GM23338 (cell line): ENCODE results near the gene OSBPL1A. TPM values are rescaled to one million over a fixed set of nuclear protein-coding genes. Genes with fewer than 3 reads are reported as not detected.

ENCODE experiments used
- ATAC-seq: fragments of 200-7000 bp; cut with Tn5 transposase; 3 replicates; pipeline ENCODE4 v1.9.1; 2020
- DNase-seq: peaks from one replicate; pipeline ENCODE4 v3.0.0-alpha.2; 2015; ENCODE audit warnings: low spot score
- H2AFZ ChIP-seq: fragments of 200-600 bp; sonication (generic); 2 replicates; pipeline ENCODE4 v1.8.0; 2016; ENCODE audit warnings: antibody characterized with exemption, mild to moderate bottlenecking, moderate library complexity
- H3F3A ChIP-seq: fragments of 200-600 bp; sonication (generic); replicated peaks from 2 replicates; pipeline ENCODE4 v1.8.0; 2017; ENCODE audit warnings: antibody characterized with exemption, mixed run types, low read depth
- H3K27ac ChIP-seq: fragments of 200-600 bp; sonication (generic); 2 replicates; pipeline ENCODE4 v1.6.1; 2016; ENCODE audit warnings: low read depth
- H3K27me3 ChIP-seq: fragments of 200-600 bp; sonication (generic); 2 replicates; pipeline ENCODE4 v1.8.0; 2016; ENCODE audit warnings: mild to moderate bottlenecking, mixed run types, moderate library complexity; ENCODE audit not compliant: insufficient read depth
- H3K36me3 ChIP-seq: fragments of 200-600 bp; sonication (generic); 2 replicates; pipeline ENCODE4 v1.8.0; 2016; ENCODE audit warnings: mild to moderate bottlenecking; ENCODE audit not compliant: insufficient read depth
- H3K4me1 ChIP-seq: fragments of 200-600 bp; sonication (generic); 2 replicates; pipeline ENCODE4 v1.8.0; 2016; ENCODE audit warnings: mild to moderate bottlenecking, moderate library complexity; ENCODE audit not compliant: insufficient read depth
- H3K4me2 ChIP-seq: fragments of 200-600 bp; sonication (generic); 2 replicates; pipeline ENCODE4 v1.7.1; 2017; ENCODE audit warnings: mixed run types
- H3K4me3 ChIP-seq: fragments of 200-600 bp; sonication (generic); 2 replicates; pipeline ENCODE4 v1.6.1; 2016; ENCODE audit warnings: mixed run types
- H3K79me2 ChIP-seq: fragments of 200-600 bp; sonication (generic); replicated peaks from 2 replicates; pipeline ENCODE4 v1.8.0; 2017; ENCODE audit warnings: mild to moderate bottlenecking; ENCODE audit not compliant: insufficient read depth
- H3K9me2 ChIP-seq: fragments of 200-600 bp; sonication (generic); 2 replicates; pipeline ENCODE4 v1.8.0; 2017; ENCODE audit not compliant: insufficient read depth
- H4K20me1 ChIP-seq: fragments of 200-600 bp; sonication (generic); replicated peaks from 2 replicates; pipeline ENCODE4 v1.8.0; 2017; ENCODE audit warnings: mild to moderate bottlenecking; ENCODE audit not compliant: insufficient read depth
- H3K27ac Mint-ChIP-seq: 2 replicates; pipeline ENCODE4 v1.8.0; 2020; ENCODE audit warnings: inconsistent platforms, mild to moderate bottlenecking, moderate library complexity, mixed read lengths
- H3K27me3 Mint-ChIP-seq: 3 replicates; pipeline ENCODE4 v1.8.0; 2022; ENCODE audit warnings: low read depth, mild to moderate bottlenecking, moderate library complexity, mixed read lengths, inconsistent platforms; ENCODE audit not compliant: insufficient read depth, poor library complexity
- H3K36me3 Mint-ChIP-seq: 3 replicates; pipeline ENCODE4 v1.8.0; 2021; ENCODE audit warnings: low read depth, mild to moderate bottlenecking, inconsistent platforms, moderate library complexity, mixed read lengths
- H3K4me1 Mint-ChIP-seq: 3 replicates; pipeline ENCODE4 v1.8.0; 2020; ENCODE audit warnings: mild to moderate bottlenecking, inconsistent platforms, mixed read lengths
- H3K4me3 Mint-ChIP-seq: 3 replicates; pipeline ENCODE4 v1.8.0; 2021; ENCODE audit warnings: moderate library complexity, mild to moderate bottlenecking, inconsistent platforms, mixed read lengths
- H3K9me3 Mint-ChIP-seq: 3 replicates; pipeline ENCODE4 v1.8.0; 2020; ENCODE audit warnings: moderate library complexity, mild to moderate bottlenecking, inconsistent platforms, mixed read lengths
- CREB1 ChIP-seq: fragments of 250-450 bp; sonication (Bioruptor Pico); IDR thresholded peaks from 2 replicates; pipeline ENCODE4 v1.5.0; 2020; ENCODE audit warnings: low read depth, mild to moderate bottlenecking, moderate library complexity
- ETS1 ChIP-seq: IDR thresholded peaks from 2 replicates; pipeline ENCODE4 v1.6.1; 2016; ENCODE audit warnings: antibody characterized with exemption
- EZH2 ChIP-seq: fragments of 200-600 bp; sonication (generic); IDR thresholded peaks from one replicate; pipeline ENCODE4 v1.8.0; 2017; ENCODE audit warnings: antibody characterized with exemption, mild to moderate bottlenecking, low read depth; ENCODE audit not compliant: unreplicated experiment
- EZH2phosphoT487 ChIP-seq: fragments of 200-600 bp; sonication (generic); IDR thresholded peaks from one replicate; pipeline ENCODE4 v1.8.1; 2018; ENCODE audit warnings: antibody characterized with exemption; ENCODE audit not compliant: unreplicated experiment
- JUNB ChIP-seq: IDR thresholded peaks from one replicate; pipeline ENCODE4 v1.6.1; 2016; ENCODE audit warnings: antibody characterized with exemption; ENCODE audit not compliant: unreplicated experiment
- NANOG ChIP-seq: IDR thresholded peaks from 2 replicates; pipeline ENCODE4 v1.6.1; 2016; ENCODE audit warnings: antibody characterized with exemption, borderline replicate concordance
- POLR2AphosphoS5 ChIP-seq: IDR thresholded peaks from 2 replicates; pipeline ENCODE4 v1.6.1; 2016; ENCODE audit warnings: antibody characterized with exemption, low read depth
- REST ChIP-seq: IDR thresholded peaks from one replicate; pipeline ENCODE4 v1.6.1; 2018; ENCODE audit warnings: antibody characterized with exemption; ENCODE audit not compliant: unreplicated experiment
- STAT1 ChIP-seq: IDR thresholded peaks from one replicate; pipeline ENCODE4 v1.6.1; 2016; ENCODE audit warnings: antibody characterized with exemption; ENCODE audit not compliant: unreplicated experiment
- ZNF114 ChIP-seq: fragments of 250-450 bp; sonication (Bioruptor Pico); IDR thresholded peaks from 2 replicates; pipeline ENCODE4 v1.5.0; 2020; ENCODE audit warnings: mild to moderate bottlenecking, moderate library complexity
- ZNF331 ChIP-seq: fragments of 250-450 bp; sonication (Bioruptor Pico); IDR thresholded peaks from 2 replicates; pipeline ENCODE4 v1.5.0; 2020; ENCODE audit warnings: low read depth, mild to moderate bottlenecking, moderate library complexity
- polyA plus RNA-seq: library from polyadenylated mRNA; unstranded; fragments of >200 nt; fragmentation: Nextera tagmentation; extraction: Ambion mirVana; gene quantifications from 2 replicates; pipeline ENCODE4 v1.2.1, GENCODE V29; 2016
- total RNA-seq: library from RNA; depleted of rRNA; stranded (reverse); fragments of >200 nt; shearing (Covaris generic); gene quantifications from 2 replicates; pipeline ENCODE4 v1.2.3, GENCODE V29; 2014
- TF ChIP-seq, protein P1 (sequence below): fragments of 250-450 bp; sonication (Bioruptor Pico); IDR thresholded peaks from 2 replicates; pipeline ENCODE4 v1.5.0; 2020; ENCODE audit warnings: mild to moderate bottlenecking, moderate library complexity

The OSBPL1A gene
- total and polyA plus RNA-seq, 2 experiments from 2014 or later: 55.6 to 71.4 TPM

DNA sequence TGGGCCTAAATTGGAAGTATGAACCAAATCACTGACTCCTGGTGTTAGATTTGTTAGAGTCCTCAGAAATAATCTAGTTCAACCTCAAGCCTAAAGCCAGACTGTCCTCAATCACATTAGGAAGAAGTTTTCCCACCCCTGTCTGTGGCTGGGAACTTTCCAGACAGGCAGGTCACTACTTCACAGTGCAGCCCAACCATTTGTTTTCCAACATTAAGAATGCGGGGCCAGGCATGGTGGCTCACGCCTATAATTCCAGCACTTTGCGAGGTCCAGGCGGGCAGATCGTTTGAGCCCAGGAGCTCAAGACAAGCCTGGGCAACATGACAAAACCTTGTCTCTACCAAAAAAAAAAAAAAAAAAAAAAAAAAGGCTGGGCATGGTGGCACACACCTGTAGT, 5.5 kb upstream of the OSBPL1A start:
- Histone ChIP-seq H3K27ac (no peak overlapping the region), H3F3A (peaks cover 3% of the 10 kb centered on the region; the same call in 1 of the 2 replicates), H3K27me3 (no peaks in the 10 kb centered on the region), H3K9me2 (peaks cover 7% of the 10 kb centered on the region; the same call in 1 of the 2 replicates), H3K36me3 (no peaks in the 10 kb centered on the region), H2AFZ (no peak overlapping the region), H4K20me1 (no peaks in the 10 kb centered on the region), H3K4me3 (no peak overlapping the region), H3K4me1 (peaks cover 33% of the 10 kb centered on the region), H3K4me2 (no peak overlapping the region; the same call in 1 of the 2 replicates), H3K79me2 (no peaks in the 10 kb centered on the region)
- no peak for ATAC-seq
- Mint-ChIP-seq H3K36me3 (no peaks in the 10 kb centered on the region), H3K4me1 (peaks cover 34% of the 10 kb centered on the region), H3K27ac (no peak overlapping the region), H3K4me3 (no peak overlapping the region), H3K27me3 (no peaks in the 10 kb centered on the region), H3K9me3 (no peaks in the 10 kb centered on the region; the same call in 2 of the 3 replicates)
- no peak for DNase-seq
- TF ChIP-seq JUNB (no peak), ZNF114 (CRISPR knock-in tag) (no peak), POLR2AphosphoS5 (no peak), CREB1 (no peak), REST (no peak), EZH2 (no peak), NANOG (no peak), EZH2phosphoT487 (no peak), ZNF331 (no peak), STAT1 (no peak), ETS1 (no peak)
- TF ChIP-seq, protein P1, sequence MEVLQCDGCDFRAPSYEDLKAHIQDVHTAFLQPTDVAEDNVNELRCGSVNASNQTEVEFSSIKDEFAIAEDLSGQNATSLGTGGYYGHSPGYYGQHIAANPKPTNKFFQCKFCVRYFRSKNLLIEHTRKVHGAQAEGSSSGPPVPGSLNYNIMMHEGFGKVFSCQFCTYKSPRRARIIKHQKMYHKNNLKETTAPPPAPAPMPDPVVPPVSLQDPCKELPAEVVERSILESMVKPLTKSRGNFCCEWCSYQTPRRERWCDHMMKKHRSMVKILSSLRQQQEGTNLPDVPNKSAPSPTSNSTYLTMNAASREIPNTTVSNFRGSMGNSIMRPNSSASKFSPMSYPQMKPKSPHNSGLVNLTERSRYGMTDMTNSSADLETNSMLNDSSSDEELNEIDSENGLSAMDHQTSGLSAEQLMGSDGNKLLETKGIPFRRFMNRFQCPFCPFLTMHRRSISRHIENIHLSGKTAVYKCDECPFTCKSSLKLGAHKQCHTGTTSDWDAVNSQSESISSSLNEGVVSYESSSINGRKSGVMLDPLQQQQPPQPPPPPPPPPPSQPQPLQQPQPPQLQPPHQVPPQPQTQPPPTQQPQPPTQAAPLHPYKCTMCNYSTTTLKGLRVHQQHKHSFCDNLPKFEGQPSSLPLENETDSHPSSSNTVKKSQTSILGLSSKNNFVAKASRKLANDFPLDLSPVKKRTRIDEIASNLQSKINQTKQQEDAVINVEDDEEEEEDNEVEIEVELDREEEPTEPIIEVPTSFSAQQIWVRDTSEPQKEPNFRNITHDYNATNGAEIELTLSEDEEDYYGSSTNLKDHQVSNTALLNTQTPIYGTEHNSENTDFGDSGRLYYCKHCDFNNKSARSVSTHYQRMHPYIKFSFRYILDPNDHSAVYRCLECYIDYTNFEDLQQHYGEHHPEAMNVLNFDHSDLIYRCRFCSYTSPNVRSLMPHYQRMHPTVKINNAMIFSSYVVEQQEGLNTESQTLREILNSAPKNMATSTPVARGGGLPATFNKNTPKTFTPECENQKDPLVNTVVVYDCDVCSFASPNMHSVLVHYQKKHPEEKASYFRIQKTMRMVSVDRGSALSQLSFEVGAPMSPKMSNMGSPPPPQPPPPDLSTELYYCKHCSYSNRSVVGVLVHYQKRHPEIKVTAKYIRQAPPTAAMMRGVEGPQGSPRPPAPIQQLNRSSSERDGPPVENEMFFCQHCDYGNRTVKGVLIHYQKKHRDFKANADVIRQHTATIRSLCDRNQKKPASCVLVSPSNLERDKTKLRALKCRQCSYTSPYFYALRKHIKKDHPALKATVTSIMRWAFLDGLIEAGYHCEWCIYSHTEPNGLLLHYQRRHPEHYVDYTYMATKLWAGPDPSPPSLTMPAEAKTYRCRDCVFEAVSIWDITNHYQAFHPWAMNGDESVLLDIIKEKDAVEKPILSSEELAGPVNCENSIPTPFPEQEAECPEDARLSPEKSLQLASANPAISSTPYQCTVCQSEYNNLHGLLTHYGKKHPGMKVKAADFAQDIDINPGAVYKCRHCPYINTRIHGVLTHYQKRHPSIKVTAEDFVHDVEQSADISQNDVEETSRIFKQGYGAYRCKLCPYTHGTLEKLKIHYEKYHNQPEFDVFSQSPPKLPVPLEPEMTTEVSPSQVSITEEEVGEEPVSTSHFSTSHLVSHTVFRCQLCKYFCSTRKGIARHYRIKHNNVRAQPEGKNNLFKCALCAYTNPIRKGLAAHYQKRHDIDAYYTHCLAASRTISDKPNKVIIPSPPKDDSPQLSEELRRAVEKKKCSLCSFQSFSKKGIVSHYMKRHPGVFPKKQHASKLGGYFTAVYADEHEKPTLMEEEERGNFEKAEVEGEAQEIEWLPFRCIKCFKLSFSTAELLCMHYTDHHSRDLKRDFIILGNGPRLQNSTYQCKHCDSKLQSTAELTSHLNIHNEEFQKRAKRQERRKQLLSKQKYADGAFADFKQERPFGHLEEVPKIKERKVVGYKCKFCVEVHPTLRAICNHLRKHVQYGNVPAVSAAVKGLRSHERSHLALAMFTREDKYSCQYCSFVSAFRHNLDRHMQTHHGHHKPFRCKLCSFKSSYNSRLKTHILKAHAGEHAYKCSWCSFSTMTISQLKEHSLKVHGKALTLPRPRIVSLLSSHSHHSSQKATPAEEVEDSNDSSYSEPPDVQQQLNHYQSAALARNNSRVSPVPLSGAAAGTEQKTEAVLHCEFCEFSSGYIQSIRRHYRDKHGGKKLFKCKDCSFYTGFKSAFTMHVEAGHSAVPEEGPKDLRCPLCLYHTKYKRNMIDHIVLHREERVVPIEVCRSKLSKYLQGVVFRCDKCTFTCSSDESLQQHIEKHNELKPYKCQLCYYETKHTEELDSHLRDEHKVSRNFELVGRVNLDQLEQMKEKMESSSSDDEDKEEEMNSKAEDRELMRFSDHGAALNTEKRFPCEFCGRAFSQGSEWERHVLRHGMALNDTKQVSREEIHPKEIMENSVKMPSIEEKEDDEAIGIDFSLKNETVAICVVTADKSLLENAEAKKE (CRISPR knock-in tag): no peak
